ENCODE data around the gene RIPOR3.
"Not testable (repeated sequence)": the region's sequence is repeated elsewhere in the genome, so short reads cannot be mapped to it uniquely, and the experiment has no call there.

Gene RIPOR3

DNA sequence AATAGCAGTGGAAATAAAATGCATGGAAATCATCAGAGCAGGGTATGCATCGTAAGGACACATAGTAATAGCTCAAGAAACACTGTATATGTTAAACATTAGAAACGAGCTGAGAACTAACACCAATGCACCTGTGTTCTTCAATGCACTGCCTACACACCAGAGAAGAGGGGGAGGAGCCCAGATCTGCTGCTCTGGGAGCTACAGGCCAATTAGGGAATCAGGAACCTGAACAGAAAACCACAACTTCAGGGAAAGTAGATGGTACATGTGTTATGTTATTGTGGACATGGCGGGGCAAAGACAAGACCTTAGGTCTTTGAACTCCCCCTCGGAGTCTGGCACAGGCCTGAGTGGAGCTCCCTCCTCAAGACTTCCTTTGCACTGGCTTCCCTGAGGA is 39.7 kb downstream of the RIPOR3 start:
- DNase-seq, result no peak

DNA sequence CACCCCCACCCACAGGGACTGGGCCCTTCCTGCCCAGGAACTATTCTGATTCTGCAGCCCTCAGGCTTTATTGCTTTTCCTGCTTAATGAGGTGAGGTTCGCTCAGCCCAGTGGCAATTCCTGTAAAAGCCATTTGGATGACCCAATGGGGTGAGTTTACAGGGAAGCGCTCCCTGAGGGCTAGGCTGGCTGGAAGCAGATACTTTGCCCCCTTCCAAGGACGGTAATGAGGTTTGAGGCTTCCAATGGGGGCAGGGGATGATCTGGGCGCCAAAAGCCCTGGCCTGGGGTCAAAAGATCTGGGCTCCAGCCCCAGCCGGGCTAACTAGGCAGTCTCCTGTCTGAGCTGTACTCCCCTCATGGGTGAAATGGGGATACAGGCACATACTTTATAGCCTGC is 41.8 kb downstream of the RIPOR3 start:
- no peak for DNase-seq

DNA sequence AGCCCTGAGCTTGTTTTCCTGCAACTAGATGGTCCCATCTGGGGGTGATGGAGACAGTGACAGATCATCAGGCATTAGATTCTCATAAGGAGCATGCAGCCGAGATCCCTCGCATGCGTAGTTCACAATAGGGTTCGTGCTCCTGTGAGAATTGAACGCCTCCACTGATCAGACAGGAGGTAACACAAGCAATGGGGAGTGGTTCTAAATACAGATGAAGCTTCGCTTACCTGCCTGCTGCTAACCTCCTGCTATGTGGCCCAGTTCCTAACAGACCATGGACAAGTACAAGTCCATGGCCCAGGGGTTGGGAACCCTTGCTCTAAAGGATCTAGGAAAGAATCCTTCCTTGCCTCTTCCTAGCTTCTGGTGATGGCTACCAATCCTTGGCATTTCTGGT is 42.7 kb downstream of the RIPOR3 start:
- no peak for DNase-seq

GRCh38 chr20:50646483-50646996 is 44.8 kb downstream of the RIPOR3 start:
- DNase-seq, result no peak

DNA sequence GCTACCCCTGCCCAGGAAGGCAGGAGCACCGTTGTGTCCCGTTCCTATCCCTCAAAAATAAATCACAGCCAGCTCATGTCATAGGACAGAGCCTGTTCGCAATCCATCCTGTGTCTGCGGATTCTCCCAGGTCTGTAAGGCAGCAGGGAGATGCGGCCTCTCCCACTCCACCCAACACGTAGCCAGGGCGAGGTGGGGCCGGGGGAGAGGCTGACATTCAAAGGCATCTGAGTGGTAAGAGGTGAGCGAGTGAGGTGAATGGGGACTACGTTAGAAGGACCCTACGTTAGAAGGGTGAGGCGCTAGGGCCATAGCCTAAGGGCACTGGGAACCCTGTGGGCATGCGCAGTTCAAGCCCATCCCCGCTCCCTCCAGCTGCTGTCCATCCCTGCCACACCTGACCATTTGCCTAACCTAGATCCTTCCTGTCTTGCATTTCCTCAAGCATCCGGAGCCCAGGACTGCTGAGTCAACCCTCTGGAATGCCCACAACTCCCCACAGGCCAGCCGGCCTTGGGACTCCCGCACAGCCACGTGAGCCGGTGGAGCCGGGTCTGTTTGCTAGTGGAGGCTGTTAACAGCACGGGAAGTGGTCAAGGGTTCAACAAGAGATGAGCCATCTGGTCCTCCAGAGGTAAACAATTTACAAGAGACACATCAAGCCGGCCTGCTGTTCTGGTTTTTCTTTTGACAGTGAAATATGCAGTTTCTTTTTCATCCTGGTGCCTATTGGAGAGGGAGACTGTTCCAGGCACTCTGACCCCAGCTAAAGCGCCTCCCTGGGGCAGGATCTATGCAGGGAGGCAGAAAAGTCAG is 45.9 kb downstream of the RIPOR3 start:
- no peak for DNase-seq

- no peak for DNase-seq
Observed at GRCh38 chr20:50642288-50642803, 49.0 kb downstream of the RIPOR3 start.

DNA sequence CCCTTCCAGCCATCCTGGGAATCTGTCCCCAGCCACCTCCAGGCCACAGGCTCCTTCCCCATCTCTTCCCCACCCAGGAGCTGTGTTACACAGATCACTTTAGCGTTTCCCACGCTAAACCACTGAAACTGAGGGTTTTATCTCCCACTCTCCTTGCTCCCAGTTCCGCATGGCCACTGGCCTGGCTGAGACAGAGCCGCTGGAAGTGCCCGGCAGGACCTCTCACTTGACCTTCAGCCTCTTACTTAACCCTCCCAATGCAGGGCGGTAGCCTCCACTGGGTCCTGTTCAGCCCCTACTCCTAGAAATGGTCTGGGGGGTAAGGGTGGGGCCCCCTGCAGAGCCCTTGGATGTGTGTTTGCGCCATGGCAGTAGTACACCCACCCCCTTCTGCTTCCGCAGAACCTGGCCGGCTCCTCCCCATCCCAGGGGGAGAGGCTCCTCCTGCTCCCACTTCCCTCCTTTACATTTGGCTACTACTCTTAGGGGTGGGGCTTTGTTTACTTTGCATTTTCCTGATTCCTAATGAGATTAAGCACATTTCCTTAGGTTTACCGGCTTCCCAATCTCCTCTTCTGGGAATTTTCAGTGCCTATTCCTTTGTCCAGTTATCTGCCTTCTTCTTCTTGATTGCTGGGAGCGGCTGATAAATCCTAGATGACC is 49.6 kb downstream of the RIPOR3 start:
- not testable (repeated sequence) for DNase-seq

GRCh38 chr20:50639971-50640711 is 51.2 kb downstream of the RIPOR3 start:
- DNase-seq, result not testable (repeated sequence)

- not testable (repeated sequence) for DNase-seq
Observed at GRCh38 chr20:50638015-50638847, 53.1 kb downstream of the RIPOR3 start.

DNA sequence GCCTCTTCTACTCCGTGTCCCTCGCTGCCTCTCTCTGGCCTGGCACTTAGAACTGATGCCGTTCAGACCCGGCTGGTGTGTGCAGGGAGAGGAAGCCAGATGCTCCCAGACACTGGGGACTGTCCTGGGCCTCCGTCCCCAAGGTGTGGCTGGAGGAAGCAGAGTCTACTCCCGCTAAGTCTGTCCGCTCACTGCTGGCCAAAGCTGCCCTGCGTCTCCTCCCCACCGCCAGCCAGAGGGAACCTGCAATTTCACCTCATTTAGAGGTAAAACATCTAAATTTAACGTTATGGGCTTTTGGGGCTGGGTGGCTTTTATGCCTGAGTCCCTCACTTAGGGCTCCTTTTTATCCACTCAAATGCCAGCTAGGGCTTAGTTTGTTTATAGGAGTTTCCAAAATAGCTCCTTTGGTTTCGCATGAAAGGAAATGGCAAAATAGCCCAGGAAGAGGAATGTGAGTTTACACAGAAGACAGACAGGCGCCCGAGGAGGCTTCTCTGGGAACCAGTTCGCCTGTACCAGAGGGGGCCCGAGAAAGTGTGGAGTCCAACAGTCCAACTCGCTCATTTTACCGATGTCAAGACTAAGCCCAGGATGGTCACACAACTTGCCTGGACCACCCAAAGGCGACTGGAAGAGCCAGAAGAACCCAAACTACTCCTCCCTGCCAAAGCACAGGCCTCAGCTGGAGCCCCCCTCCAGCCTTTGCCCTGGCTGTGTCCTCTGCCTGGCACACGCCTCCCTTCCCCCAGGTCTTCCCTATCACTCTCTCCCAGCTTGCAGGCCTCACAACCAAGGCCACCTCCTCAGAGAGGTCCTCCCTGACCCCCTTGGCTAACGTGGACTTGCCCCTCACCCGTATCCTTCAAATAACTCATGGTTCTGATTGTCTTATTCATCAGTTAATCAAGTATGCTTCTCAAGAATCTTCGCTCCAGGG is 54.5 kb downstream of the RIPOR3 start:
- DNase-seq, result no peak

GRCh38 chr20:50635676-50636600 is 55.4 kb downstream of the RIPOR3 start:
- no peak for DNase-seq

- no peak for DNase-seq
Observed at GRCh38 chr20:50635014-50635557, 56.3 kb downstream of the RIPOR3 start.

- no peak for DNase-seq
Observed at GRCh38 chr20:50634191-50634590, 57.2 kb downstream of the RIPOR3 start.

DNA sequence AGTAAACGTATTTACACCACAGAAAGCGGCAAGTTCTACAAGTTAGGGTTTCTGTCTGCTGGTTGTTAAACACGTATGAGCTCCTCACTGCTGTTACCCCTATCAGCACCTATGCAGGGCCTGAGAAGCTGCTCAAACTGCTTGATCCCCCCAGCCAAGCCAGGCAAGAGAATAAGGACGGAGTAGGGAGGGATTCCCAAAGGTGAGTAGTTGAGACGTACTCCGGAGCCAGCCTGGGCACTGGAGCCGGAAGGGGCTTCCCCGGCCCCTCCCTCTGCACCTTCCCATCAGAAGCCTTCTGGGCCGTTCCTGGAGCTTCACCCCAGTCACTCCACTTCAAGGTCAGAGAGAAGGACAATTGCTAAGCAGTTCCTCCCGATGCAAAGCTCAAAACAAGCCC is 58.0 kb downstream of the RIPOR3 start:
- no peak for DNase-seq

DNA sequence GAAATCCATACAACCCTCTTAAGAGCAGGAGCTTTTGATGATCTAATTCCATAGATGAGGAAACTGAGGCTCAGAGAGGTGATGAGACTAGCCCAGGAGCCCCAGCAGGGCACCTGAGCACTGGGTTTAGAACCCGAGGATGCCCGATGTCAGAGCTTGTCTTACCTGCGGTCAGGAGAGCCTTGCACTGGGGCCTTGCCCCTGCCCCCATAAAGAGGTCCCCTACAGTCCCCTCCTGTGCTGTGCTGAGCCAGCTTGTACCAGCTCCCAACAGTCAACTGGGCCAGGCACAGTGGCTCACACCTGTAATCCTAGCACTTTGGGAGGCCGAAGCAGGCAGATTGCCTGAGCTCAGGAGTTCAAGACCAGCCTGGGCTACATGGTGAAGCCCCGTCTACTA is 58.6 kb downstream of the RIPOR3 start:
- DNase-seq, result no peak

DNA sequence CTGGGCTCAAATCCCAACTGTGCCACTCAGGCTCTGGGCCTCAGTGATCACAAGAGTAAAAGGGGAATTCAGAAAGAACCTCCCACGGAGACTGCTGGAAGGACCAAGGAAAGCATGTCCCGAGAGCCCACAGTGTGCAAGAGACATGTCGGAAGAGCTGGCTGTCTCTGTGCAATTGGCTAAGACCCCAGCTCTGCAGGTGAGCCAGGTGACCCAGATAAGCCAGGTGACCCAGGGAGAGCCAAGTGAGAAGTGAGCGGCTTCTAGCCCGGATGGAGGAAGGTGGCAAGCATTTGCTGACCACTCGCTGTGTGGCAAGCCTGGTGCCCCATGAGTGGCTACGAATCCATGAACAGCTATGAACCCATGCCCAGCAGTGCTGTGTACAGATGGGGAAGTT is 59.1 kb downstream of the RIPOR3 start:
- no peak for DNase-seq

GRCh38 chr20:50630578-50631263 is 60.6 kb downstream of the RIPOR3 start:
- no peak for DNase-seq

DNA sequence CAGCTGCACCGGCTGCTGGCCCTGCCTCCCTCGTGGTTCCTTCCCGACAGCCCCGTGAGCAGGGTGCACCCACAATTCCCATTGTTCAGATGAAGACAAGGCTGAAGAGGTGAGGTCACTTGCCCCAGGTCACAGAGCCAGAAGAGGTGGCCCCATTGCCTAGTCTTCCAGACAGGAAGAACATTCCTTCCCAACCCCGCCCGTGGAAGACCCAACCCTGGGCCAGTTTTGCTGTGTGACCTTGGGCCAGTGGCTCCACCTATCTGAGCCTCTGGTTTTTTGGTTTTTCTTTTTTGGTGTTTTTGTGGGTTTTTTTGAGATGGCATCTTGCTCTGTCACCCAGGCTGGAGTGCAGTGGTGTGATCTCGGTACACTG is 61.7 kb downstream of the RIPOR3 start:
- no peak for DNase-seq

All from hippocampal formation (tissue), 2 donors.